HG03565 (cell line): ENCODE results near the gene RABGAP1L.
"Not testable (repeated sequence)": the region's sequence is repeated elsewhere in the genome, so short reads cannot be mapped to it uniquely, and the experiment has no call there.

Experiments
- ATAC-seq: cut with Tn5 transposase; IDR thresholded peaks from one replicate; pipeline ENCODE4 v1.9.1; 2021; ENCODE audit warnings: mild to moderate bottlenecking, moderate library complexity; ENCODE audit not compliant: unreplicated experiment

The RABGAP1L gene

DNA sequence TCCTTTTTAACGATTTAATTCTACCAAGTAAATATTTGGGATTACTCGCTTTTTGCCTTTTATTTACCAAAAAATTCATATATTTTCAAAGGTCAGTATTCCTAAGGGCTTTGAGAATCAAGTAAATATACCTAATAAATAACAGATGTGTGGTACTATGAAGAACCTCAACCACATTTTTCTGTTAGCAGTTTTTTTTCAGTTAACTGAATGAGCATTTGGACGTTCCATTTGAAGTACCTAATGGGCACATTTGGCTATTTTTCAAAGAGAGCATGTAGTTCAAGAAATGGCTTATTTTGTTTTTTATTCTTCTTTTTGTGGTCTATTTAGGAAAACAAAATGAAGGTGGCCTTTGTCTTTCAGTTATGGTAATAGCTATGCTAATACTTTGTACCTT, 541.5 kb downstream of the RABGAP1L start:
- no peak for ATAC-seq

DNA sequence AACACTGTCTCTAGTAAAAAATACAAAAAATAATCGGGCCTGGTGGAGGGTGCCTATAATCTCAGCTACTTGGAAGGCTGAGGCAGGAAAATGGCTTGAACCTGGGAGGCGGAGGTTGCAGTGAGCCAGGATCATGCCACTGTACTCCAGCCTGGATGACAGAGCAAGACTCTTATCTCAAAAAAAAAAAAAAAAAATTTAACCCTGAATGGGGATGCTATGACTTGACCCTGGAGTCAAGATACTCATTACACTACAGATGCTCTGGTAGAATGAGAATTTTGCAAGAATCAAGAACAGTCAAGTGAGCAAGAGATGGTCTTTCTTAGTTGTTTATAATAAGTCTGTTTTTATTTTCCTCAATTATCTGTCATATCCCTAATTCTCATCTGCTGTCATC, 542.2 kb downstream of the RABGAP1L start:
- ATAC-seq: no peak

- no peak for ATAC-seq
Observed at GRCh38 chr1:174702011-174702410, 542.7 kb downstream of the RABGAP1L start.

GRCh38 chr1:174703309-174703708, 544.0 kb downstream of the RABGAP1L start:
- no peak for ATAC-seq

DNA sequence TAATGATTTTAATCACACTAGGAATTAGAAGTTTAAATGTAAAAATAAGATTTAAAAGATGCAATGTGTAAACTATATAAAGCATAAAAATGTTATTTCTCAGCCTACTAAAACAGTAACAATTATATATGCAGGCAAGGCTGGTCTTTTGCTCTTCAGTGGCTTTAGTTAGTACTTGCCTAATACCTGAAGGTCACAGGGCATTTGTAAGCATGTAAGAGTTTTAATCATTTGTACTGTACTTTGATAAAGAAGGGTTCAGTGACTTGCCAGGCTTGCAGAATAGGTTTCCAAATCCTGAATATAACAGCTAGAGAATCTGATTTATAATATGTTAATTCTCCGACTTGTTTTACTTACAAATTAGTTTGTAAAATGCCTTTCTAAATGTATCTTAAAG, 545.0 kb downstream of the RABGAP1L start:
- ATAC-seq: no peak

GRCh38 chr1:174710868-174711845, 551.8 kb downstream of the RABGAP1L start:
- no peak for ATAC-seq

DNA sequence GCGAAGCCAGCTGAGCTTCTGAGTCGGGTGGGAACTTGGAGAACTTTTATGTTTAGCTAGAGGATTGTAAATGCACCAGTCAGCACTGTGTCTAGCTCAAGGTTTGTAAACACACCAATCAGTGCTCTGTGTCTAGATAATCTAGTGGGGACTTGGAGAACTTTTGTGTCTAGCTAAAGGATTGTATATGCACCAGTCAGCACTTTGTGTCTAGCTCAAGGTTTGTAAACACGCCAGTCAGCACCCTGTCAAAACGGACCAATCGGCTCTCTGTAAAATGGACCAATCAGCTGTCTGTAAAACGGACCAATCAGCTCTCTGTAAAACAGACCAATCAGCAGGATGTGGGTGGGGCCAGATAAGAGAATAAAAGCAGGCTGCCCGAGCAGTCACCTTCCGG, 552.5 kb downstream of the RABGAP1L start:
- ATAC-seq: not testable (repeated sequence)

GRCh38 chr1:174712541-174712940, 553.2 kb downstream of the RABGAP1L start:
- no peak for ATAC-seq

DNA sequence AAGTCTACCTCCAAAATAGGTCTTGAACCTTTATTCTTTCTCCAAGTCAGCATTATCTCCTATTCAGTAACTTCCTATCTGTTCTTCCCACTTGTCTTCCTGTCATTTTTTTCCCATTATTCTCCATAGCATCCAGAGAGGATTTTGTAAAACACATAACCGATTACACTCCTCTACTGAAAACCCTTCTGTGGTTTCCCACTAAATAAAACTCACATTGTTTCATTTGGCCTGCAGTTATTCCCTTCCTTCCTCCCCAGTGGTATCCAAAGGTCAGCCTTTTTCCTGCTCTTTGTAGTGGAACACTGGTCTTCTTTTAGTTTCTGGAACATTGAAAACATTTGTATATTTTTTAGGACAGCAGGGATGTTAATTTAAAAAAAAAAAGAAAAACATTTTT, 554.5 kb downstream of the RABGAP1L start:
- ATAC-seq: no peak

- no peak for ATAC-seq
Observed at GRCh38 chr1:174719194-174719593, 559.9 kb downstream of the RABGAP1L start.

- no peak for ATAC-seq
Observed at GRCh38 chr1:174720618-174721017, 561.3 kb downstream of the RABGAP1L start.

DNA sequence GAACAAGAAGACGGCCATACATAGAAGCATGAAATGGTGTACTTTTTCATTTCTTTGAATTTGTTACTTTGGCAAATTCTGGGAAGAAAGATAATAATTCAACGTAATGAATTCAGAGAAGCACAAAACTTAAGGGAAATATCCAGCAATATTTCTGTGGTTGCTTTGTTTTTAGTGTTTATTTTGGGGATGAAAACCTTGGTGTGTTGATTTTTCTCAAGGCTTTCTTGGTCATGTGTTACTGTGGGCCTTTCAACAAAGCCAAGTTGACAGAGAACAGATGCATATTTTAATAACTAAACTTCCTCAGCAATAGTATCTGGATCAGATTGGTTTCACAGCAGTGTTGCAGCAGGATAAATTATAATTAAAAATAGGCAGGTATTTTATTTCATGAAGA, 561.9 kb downstream of the RABGAP1L start:
- ATAC-seq: no peak

DNA sequence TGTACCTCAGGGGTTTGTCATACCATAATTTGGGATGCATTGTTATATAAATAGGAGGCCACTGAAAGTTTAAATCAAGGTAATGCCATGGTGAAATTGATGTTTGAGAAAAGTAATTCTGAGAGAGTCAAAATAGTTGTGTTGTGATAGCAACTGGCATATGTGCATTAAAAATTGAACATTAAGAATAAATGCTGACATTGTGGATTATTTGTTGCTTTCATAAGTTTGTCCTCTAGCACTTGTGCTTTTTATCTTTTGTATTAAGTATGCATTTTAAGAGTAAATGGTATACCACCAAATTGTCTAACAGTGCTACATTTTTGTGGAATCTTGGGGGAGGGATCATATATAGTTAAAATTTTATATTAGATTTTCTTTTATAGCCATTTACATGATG, 564.5 kb downstream of the RABGAP1L start:
- no peak for ATAC-seq

DNA sequence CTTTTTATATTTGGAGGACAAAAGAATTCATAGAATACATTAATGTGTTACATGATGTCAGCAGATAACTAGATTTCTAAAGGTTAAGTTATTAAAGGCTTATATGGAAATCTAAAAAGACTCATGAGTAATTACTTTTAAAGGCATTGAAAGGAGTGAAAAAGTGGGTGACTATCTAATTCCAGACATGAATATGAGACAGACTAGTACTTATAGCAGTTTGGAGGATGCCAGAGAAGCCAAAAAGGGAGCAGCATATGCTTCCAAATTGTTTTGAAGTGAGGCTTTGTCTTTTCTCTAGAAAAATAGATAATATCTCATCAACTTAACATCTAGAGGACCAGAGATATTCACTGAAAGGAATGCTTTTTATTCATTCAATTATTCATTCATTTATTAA, 564.9 kb downstream of the RABGAP1L start:
- no peak for ATAC-seq

- ATAC-seq: no peak
Observed at GRCh38 chr1:174726167-174726879, 567.0 kb downstream of the RABGAP1L start.

- ATAC-seq: no peak
Observed at GRCh38 chr1:174726880-174727585, 567.7 kb downstream of the RABGAP1L start.

DNA sequence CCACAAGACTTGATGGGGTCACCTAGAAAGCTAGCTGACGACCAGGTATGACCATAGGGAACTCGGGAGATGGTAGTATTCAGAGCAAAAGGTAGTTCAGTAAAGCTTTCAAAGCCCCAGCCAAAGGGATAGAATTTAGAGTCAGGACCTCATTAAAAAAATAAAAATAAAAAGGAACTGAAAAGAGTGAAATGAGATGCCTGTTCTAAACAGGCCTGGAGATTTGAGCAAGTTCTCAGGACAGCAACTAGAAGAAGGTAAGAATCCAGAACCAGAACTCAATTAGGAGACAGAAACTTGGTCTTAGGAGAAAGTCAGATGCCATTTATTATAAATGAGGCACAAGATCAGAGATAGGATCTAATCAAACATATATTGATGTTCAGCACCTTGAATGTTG, 575.0 kb downstream of the RABGAP1L start:
- ATAC-seq: no peak

DNA sequence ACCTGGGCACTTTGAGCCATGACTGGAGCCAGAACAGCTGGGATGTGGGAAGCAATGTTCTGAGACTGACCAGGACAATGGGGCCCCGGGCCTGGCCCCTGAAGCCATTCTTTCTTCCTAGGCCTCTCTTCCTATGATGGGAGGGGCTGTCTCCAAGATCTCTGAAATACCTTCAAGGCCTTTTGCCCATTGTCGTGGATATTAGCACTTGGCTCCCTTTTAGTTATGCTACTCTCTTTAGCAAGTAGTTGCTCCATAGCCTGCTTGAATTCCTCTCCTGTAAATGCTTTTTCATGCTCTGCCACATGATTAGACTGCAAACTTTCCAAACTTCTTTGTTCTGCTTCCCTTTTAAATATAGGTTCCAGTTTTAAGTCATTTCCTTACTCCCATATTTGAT, 577.5 kb downstream of the RABGAP1L start:
- no peak for ATAC-seq

DNA sequence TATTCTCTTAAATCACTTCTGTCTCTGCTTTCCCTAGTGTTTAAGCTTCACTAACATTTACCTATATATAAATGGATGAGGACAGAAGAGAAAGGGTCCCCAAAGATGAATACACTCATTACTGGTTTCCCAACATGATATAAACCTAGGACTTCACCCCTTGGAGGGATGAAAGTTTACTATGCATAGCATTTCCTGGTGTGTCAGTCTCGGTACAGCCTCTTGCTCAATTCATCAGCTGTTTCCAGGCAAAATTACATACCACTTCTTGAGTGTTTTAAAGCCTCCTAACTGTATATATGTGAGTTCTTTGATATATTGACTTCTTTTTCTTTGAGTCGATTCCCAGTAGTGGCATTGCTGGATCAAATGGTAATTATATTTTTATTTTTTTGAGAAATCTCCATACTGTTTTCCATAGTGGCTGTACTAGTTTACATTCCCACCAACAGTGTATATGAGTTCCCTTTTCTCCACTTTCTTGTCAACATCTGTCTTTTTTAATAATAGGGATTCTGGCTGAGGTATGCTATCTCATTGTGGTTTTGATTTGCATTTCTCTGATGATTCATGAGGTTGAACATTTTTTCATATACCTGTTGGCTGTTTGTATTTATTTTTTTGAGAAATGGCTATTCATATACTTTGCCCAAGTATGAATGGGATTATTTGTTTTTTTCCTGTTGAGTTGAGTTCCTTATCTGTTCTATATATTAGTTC, 581.1 kb downstream of the RABGAP1L start:
- no peak for ATAC-seq

DNA sequence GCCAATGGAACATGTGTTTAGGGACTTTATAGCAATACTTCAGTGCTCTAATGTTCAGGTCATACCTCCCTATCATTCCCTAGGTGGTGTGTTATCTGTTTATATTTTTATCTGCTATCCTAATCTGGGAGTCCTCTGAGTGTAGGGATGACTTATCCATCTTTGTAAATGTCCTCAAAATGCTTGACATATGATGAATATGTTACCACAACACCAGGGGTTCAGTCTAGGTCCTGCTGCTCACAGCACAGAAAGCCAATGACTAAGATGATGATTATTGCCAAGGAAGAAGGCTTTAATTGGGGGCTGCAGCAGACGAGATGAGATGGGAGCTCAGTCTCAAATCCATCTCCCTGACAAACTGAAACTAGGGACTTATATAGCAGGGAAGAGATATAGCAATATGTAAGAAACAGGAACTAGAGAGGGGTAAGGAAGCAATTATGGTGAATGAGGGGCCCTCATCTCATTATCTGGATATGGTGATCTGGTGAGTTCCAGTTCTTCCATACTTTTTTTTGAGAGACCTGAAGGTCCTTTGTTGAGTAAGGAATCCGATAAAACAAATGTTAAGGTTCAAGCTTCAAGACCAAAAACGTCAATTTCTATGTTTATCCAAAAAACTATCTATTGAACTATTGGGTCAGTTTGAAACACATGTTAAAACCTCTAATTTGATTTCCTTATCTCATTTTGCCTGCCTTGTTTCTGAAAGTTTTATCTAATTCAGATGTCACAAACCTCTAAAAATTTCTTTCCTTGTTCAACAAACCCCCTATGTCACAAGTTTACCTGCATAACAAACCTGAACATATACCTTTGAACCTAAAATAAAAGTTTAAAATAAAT, 583.7 kb downstream of the RABGAP1L start:
- ATAC-seq: no peak
